ENCODE results near the gene NME3.

NME3 gene

GRCh38 chr16:1768767-1769401, 2.5 kb downstream of the NME3 start:
- TF ChIP-seq CTCF (IDR thresholded peaks at IDR 0.05; ENCODE audit: low read depth, low read length, missing control alignments), result no peak
- no peak overlapping the region for H3K4me3 ChIP-seq (replicated peaks; ENCODE audit: low read depth, low read length)
- no peak for DNase-seq (ENCODE audit: extremely low read depth, low read depth)

- no peak for TF ChIP-seq CTCF (IDR thresholded peaks at IDR 0.05; ENCODE audit: low read depth, low read length, missing control alignments)
- H3K4me3 ChIP-seq (replicated peaks; ENCODE audit: low read depth, low read length), result no peak overlapping the region
- no peak for DNase-seq (ENCODE audit: extremely low read depth, low read depth)
Measured at GRCh38 chr16:1768061-1768766, 3.1 kb downstream of the NME3 start.

- no peak overlapping the region for H3K4me3 ChIP-seq (replicated peaks; ENCODE audit: low read depth, low read length)
- TF ChIP-seq CTCF (IDR thresholded peaks at IDR 0.05; ENCODE audit: low read depth, low read length, missing control alignments), result no peak
- no peak for DNase-seq (ENCODE audit: extremely low read depth, low read depth)
Measured at GRCh38 chr16:1767116-1767994, 4.0 kb downstream of the NME3 start.

GRCh38 chr16:1766701-1767100, 4.6 kb downstream of the NME3 start:
- TF ChIP-seq CTCF (IDR thresholded peaks at IDR 0.05; ENCODE audit: low read depth, low read length, missing control alignments), result no peak
- DNase-seq (ENCODE audit: extremely low read depth, low read depth), result no peak
- H3K4me3 ChIP-seq (replicated peaks; ENCODE audit: low read depth, low read length), result no peak overlapping the region

- no peak overlapping the region for H3K4me3 ChIP-seq (replicated peaks; ENCODE audit: low read depth, low read length)
- TF ChIP-seq CTCF (IDR thresholded peaks at IDR 0.05; ENCODE audit: low read depth, low read length, missing control alignments), result no peak
- no peak for DNase-seq (ENCODE audit: extremely low read depth, low read depth)
Measured at GRCh38 chr16:1766231-1766630, 5.1 kb downstream of the NME3 start.

GRCh38 chr16:1765826-1766225, 5.5 kb downstream of the NME3 start:
- no peak overlapping the region for H3K4me3 ChIP-seq (replicated peaks; ENCODE audit: low read depth, low read length)
- DNase-seq (ENCODE audit: extremely low read depth, low read depth), result no peak
- TF ChIP-seq CTCF (IDR thresholded peaks at IDR 0.05; ENCODE audit: low read depth, low read length, missing control alignments), result no peak
